ENCODE measurements around the gene AMER2.

AMER2 gene

GRCh38 chr13:25114220-25114619 is 57.9 kb downstream of the AMER2 start:
- no peak overlapping the region for H3K27ac ChIP-seq
- peak; percentile 95 for TF ChIP-seq CTCF (conservative IDR thresholded peaks at IDR 0.05)

- no peak overlapping the region for H3K27ac ChIP-seq
- no peak for TF ChIP-seq CTCF (conservative IDR thresholded peaks at IDR 0.05)
Measured at GRCh38 chr13:25112695-25113255, 59.3 kb downstream of the AMER2 start.
